Measurements from ENCODE around the gene FAM241B. TPM values are rescaled to one million over a fixed set of nuclear protein-coding genes. Genes with fewer than 3 reads are reported as not detected.

Gene FAM241B
- total RNA-seq, 1 experiment from 2014 or later: 13.7 TPM

- H3K79me2 ChIP-seq (ENCODE audit: insufficient read depth, low read length): no peaks in the 10 kb centered on the region
- no peaks in the 10 kb centered on the region; the same call in none of the 2 replicates for H3K27me3 Mint-ChIP-seq (ENCODE audit: low read depth)
- no peak overlapping the region for H3K9ac ChIP-seq (ENCODE audit: extremely low read depth, insufficient read length, low read length)
- no peaks in the 10 kb centered on the region for H3K9me3 ChIP-seq (ENCODE audit: control insufficient read depth, low read depth, low read length)
- no peak overlapping the region for H2AFZ ChIP-seq (ENCODE audit: low read length)
- H3K27ac Mint-ChIP-seq: no peak overlapping the region
- H3K4ac ChIP-seq (ENCODE audit: low read depth, low read length): no peak overlapping the region
- no peak overlapping the region for H3K23ac ChIP-seq (ENCODE audit: insufficient read length, low read depth, low read length)
- no peak overlapping the region for H3K14ac ChIP-seq (ENCODE audit: insufficient read depth, low read length)
- no peaks in the 10 kb centered on the region for H3K23me2 ChIP-seq (ENCODE audit: insufficient read length, low read depth, low read length, poor library complexity, severe bottlenecking)
- H3K4me2 ChIP-seq (ENCODE audit: insufficient read depth, insufficient read length, low read length): no peak overlapping the region
- DNase-seq: no peak
- no CpG with 5 or more reads among the region's 3 CpGs for WGBS (ENCODE audit: extremely low coverage, insufficient read length, low lambda C conversion rate)
- no peak overlapping the region for H3K27ac ChIP-seq (ENCODE audit: insufficient read length, low read depth, low read length)
- no peak overlapping the region for H3T11ph ChIP-seq (ENCODE audit: low read length)
- H3K79me1 ChIP-seq (ENCODE audit: insufficient read depth, low read depth, low read length, poor library complexity, severe bottlenecking): no peaks in the 10 kb centered on the region
- H2BK5ac ChIP-seq (ENCODE audit: insufficient read length, low read length): no peak overlapping the region
- no peaks in the 10 kb centered on the region for H3K36me3 Mint-ChIP-seq (ENCODE audit: insufficient read depth in 1 of 3, low read depth in 3 of 3)
- no peak overlapping the region for H4K8ac ChIP-seq (replicated peaks; ENCODE audit: insufficient read length, low read depth, low read length)
- H3K27me3 ChIP-seq (ENCODE audit: insufficient read depth, low read length): peaks cover 20% of the 10 kb centered on the region
- no peak overlapping the region for H3K56ac ChIP-seq (ENCODE audit: insufficient read length, low read depth, low read length)
- H3K4me1 ChIP-seq (ENCODE audit: insufficient read depth, low read length): no peaks in the 10 kb centered on the region
- no peak overlapping the region for H2BK120ac ChIP-seq (ENCODE audit: low read depth, low read length, poor library complexity, severe bottlenecking)
- no peak overlapping the region for H4K5ac ChIP-seq (ENCODE audit: insufficient read length, low read depth, low read length)
- no peak overlapping the region for H2BK20ac ChIP-seq (ENCODE audit: low read depth, low read length, poor library complexity, severe bottlenecking)
- H2BK15ac ChIP-seq (ENCODE audit: low read depth, low read length): no peak overlapping the region
- peaks cover 2 to 4% of the 10 kb centered on the region in 2 experiments for H3K4me1 Mint-ChIP-seq
- no peaks in the 10 kb centered on the region for H4K20me1 ChIP-seq (ENCODE audit: control insufficient read depth, insufficient read depth, insufficient read length)
- TF ChIP-seq CTCF (conservative IDR thresholded peaks at IDR 0.05): no peak
- no peak overlapping the region for H2AK5ac ChIP-seq (ENCODE audit: insufficient read length, low read length)
- no peak overlapping the region for H2BK12ac ChIP-seq (ENCODE audit: insufficient read length, low read depth, low read length)
- H3K4me3 Mint-ChIP-seq: no peak overlapping the region
- no peak overlapping the region for H4K91ac ChIP-seq (ENCODE audit: insufficient read length, low read depth, low read length)
- no peak overlapping the region for H3K18ac ChIP-seq (ENCODE audit: insufficient read length, low read depth, low read length)
- H3K9me3 Mint-ChIP-seq: peaks cover 0 to 6% of the 10 kb centered on the region in 2 experiments; a peak in 3 of 5 replicates
These were observed 45.4 kb upstream of the FAM241B start for GRCh38 chr10:69584624-69585023.

Data from H9 (cell line).